Non-pigmented ciliary epithelial cell (primary cell): ENCODE data around the gene OR2K2.
A peak's percentile ranks its signal among the peaks of the same experiment; 100 is the strongest.
"Not testable (repeated sequence)": the region's sequence is repeated elsewhere in the genome, so short reads cannot be mapped to it uniquely, and the experiment has no call there.

Experiments used
- DNase-seq: peaks from one replicate; pipeline ENCODE4 v3.0.0-alpha.2; 2010; ENCODE audit warnings: low read depth

The OR2K2 gene, protein sequence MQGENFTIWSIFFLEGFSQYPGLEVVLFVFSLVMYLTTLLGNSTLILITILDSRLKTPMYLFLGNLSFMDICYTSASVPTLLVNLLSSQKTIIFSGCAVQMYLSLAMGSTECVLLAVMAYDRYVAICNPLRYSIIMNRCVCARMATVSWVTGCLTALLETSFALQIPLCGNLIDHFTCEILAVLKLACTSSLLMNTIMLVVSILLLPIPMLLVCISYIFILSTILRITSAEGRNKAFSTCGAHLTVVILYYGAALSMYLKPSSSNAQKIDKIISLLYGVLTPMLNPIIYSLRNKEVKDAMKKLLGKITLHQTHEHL

DNA sequence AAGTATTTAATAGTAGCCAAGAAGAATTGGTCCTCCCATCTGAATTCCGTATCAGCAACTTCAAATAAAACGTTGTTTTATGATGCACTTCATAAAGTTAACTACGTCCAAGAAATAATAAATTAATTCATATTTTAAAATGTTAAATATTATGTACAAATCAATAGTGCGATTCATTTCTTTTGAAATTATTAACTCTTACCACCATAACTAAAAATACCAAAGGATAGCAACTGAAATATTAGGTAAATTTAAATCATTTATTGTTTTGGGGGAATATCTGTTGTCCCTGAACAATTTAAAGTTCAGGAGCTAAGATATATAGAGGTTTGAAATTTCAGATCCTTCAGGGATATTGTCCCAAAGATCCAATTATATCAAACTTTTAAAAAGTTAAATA, at the start of gene OR2K2:
Gene OR2K2 (minus strand): TSS at position 101 of the 400 bp plus-strand sequence. CDS start 1,791 bp downstream, outside the sequence.
- DNase-seq, result no peak

DNA sequence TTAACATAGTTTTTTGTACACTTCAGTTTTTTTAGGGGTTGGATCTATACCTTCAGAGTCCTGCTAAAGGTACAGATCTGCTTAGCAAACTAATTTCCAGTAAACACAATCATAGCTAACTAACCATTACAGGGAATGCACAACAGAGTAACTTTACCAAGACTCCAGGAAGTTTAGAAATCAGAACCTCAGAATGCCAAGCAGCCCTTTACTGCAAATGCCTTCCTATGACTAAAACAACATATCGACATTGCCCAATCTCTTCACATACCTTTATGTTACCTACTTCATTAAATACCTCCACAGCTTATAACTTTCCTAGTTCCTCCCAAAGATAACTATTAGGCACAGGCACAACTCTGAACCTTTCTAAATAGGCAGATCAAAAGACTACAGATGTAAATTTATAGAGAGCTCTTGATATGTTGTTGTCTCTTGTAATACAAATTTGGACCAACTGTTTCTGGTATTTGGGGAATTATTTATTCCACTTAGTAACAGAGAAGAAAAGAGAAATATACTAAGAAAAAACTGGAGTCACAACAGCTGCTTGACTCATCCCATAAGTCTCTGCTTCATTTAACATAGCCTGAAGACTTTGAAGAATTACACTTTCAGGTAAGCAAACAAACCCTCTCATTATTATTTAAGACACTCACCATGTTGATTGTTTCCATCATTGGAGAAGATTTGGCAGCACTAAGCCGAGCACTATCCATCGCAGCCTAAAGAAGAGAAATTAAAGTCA, 46.0 kb upstream of the OR2K2 start:
- no peak for DNase-seq

DNA sequence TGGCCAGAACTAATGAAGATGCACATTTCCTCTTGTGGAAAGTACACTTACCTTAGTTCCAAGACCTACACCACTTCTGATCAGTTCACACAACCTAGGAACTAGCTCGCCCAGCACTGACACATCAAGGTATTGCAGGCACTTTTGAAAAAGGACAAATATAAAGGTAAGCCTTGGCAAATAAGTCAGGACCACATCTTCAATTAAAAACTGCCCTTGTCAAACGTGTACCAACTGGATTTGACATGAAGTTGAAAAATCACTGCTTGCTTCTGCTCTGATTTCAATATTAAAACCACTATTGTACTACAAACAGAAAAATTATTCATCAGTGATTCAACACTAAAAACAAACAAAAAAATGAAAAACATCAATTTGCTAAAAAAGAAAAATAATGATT, 45.0 kb upstream of the OR2K2 start:
- DNase-seq, result no peak

DNA sequence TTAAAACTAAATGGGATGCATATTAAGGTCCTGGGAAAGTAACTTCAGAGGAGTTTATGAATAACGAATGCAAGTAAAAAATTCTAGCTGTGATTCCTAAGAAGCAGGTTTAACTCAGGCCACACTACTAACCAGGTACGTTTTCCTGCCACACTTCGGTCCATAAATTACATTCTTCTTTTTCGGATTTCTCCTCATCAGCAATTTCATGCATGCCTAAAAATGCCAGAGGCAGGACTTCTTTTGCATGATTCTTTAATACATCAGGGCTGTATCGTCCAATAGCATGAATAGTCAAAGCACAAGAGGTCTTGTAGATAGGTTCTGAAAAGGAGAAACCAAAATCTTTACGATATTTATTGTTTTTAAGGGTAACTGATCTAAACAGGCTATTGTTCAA, 42.3 kb upstream of the OR2K2 start:
- DNase-seq, result no peak

DNA sequence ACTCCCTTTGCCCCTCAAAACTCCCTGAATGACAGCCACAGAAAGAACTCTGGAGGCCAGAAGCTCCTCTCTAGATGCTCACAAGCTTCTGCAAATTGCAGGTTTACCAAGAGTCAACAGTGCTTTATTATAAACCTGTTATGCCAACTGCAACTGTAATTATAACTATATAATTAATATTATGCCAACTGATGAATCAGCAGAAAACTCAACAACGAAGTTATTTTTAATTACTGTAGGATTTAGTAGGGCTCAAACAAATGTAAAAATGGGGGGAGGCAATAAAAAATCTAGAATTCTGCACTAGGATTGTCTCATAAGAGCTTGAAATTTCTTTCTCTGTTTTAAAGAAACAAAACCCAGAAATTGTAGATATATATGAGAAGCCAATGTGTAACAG, 37.0 kb upstream of the OR2K2 start:
- DNase-seq, result no peak

DNA sequence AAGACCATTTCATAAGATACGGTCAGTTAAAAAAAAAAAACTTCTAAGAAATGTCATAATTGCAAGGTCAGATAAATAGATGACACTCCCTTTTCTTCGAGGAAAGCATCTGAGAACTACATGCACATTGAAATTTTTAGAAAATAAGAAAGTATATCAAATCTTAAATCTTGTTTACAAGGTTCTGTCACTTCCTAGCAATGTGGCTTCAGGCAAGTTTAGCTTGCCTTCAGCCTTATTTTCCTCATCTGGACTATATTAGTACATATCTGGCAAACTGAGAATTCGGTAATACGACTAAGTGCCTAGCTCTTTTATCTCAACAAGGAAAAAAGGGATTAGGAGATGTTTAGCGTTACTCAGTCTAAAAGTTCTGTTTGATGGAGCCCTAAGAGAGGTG, 32.5 kb upstream of the OR2K2 start:
- DNase-seq, result no peak

DNA sequence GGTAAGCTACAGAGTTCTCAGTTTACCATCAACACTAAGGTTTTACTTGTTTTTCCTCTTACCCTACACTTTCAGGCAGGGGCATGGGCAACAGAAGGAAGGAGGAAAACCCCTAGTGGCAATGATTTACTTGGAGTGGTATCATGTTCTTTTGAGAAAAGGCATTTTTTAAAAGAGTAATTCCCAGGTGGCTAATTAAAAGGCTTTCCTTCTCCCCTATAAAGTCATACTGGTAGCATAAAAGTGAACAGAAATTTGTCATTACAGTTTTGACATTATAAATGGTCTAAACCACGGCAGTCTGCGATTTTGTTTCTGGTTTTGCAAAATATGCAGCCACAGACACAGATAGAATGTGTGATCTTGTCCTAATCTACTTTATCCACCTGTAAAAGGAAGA, 30.9 kb upstream of the OR2K2 start:
- DNase-seq, result no peak

DNA sequence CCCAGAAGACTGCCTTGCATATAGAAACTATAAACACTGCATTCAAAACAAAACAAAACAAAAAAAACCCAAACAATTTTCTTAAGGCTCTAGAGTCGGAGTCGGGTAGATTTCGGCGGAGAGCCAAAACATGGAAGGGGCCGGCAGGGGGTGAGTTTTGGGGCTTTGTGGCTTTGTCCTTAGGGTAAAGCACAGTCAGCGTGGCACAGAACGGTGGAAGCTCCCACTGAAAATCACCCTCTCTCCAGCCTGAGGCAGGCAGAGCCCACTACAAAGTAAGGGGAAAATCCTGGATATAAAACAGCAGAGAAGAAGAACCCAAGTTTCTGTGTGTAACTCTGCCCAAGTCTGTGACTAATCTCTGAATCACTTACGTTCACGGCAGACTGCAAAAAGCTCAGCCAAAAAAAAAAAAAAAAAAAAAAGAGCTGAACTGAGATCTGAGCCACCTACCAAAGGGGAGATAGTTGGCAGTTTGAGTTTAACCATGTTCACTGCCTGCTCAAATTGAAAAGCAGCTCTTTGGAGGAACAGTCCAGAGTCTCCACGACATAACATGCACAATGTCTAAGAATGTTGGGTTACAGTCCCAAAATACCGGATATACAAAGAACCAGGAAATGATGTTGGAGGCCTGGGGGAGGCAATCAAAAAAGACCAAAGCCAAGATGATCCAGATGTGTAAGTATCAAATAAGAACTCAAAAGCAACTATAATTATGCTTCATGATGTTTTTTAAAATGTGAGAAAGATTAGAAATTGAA, 26.6 kb upstream of the OR2K2 start:
- DNase-seq, result peak; percentile 60

DNA sequence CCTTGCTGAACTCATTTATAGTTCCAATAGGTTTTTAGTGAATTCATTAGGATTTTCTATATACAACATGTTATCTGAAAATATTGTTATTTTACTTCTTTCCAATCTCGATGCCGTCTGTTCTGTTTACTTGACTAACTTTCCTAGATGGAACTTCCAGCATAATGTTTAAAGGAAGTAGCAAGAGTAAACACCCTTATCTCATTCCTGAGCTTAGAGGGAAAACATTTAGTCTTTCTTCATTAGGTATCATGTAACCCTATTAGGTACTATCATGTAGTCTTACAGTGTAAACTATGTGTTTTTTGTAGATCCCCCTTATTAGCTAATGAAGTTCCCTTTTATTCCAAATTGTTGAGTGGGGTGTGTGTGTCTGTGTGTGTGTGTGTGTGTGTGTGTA, 22.5 kb upstream of the OR2K2 start:
- no peak for DNase-seq

DNA sequence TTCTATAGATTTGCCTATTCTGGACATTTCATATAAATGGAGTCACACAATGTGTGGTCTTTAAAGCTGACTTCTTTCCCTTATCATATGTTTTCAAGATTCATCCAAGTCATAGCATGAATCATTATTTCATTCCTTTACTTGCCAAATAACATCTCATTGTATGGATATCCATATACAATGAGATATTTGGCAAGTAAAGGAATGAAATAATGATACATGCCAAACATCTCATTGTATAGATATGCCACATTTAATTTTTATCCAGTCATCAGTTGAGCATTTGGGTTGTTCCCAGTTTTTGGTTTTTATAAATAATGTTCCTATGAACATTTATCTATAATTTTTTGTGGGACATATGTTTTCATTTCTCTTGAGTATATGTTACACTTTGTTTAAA, 20.5 kb upstream of the OR2K2 start:
- no peak for DNase-seq

DNA sequence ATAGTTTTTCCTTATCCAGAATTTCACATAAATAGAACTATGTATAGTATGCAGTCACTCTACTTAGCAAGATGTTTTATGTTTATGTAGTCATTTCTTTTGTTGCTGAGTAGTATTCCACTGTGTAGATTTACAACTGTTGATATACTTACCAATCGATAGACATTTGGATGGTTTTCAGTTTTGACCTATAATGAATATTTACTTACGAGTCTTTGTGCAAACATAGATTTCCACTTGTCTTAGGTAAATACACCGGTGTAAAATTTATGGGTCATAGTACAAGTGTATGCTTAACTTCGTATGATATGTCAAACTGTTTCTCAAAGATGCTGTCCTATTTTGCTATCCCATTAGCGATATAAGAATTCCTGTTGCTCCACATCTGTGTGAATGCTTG, 19.7 kb upstream of the OR2K2 start:
- DNase-seq, result no peak

DNA sequence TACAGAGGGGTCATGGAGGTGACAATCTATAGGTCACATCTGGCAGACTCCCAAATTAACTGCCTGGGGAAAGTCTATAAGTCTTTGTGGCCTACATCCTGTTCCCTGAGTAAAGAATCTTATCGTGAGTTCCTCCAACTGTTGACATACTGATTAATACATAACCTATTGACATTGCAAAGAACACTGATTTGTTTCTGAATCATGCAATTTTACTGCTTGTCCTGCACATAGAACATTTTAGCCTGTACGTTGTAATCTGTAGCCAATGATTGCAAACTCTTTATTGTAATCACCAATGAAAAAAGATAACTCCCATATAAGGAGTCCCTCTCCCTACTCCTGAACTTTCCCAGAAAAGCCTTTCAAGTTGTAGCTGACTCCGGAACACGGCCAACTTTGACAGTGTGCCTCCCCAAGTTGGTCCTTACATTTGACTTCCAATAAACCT, 18.8 kb upstream of the OR2K2 start:
- no peak for DNase-seq

DNA sequence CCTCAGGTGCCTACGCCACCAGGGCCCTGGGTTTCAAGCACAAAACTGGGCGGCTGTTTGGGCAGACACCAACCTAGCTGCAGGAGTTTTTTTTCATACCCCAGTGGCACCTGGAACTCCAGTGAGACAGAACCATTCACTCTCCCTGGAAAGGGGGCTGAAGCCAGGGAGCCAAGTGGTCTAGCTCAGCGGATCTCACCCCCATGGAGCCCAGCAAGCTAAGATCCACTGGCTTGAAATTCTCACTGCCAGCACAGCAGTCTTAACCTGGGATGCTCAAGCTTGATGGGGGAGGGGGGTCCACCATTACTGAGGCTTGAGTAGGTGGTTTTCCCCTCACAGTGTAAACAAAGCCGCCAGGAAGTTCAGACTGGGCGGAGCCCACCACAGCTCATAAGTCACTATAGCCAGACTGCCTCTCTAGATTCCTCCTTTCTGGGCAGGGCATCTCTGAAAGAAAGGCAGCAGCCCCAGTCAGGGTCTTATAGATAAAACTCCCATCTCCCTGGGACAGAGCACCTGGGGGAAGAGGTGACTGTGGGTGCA, 4.4 kb upstream of the OR2K2 start:
- DNase-seq, result not testable (repeated sequence)

DNA sequence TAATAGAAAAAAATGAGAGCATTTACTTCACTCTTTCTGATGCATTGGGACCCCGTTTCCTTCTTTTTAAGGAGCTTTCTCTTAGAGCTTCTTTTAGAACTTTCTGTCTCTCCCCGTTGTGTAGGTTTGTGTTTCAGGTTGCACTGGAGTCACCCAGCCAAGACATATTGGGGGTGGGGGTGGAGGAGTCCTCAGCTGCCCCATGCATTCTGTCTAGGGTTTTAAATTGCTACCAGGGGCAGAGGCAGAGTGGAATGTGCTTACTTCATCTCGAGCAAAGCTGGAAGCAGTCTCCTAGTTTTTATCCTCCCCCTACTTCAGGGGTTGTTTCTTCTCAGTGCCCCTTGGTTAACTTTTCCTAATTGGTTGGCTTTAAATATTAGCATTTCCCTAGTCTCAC, 9.4 kb downstream of the OR2K2 start:
- DNase-seq, result no peak

DNA sequence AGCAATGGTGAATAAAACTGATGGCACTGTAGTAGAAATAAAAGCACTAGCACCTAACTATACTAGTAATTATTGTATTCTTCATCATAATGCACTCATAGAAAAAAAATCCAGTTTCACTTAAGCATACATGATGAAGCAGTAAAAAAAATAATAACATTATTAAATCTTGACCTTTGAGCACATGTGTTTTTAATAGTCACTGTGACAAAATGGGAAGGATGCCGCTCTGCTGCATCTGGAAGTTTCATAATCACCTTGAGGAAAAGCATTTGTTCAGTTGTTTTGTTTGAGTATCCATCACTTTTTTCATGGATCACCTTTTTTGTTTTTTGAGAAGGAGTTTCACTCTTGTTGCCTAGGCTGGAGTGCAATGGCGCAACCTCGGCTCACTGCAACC, 13.2 kb downstream of the OR2K2 start:
- DNase-seq, result no peak

DNA sequence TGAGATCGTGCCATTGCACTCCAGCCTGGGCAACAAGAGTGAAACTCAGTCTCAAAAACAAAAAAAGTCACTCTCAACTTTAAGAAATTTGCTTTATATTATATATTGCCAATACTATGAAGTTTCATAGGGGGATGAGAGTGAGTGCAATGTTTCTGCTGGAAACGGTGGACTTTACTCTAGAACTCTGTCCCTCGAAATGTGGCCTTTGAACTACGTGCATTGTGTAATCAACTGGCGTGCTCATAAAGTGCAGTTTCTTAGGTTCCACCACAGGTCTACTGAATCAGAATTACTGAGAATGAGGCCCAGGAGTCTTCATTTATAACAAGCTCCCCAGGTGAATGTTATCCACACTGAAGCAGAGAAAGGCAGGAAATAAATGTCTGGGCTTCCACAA, 24.1 kb downstream of the OR2K2 start:
- DNase-seq, result no peak

DNA sequence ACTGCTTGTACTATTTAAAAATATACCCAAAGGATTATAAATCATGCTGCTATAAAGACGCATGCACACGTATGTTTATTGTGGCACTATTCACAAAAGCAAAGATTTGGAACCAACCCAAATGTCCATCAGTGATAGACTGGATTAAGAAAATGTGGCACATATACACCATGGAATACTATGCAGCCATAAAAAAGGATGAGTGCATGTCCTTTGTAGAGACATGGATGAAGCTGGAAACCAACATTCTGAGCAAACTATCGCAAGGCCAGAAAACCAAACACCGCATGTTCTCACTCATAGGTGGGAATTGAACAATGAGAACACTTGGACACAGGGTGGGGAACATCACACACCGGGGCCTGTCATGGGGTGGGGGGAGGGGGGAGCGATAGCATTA, 26.0 kb downstream of the OR2K2 start:
- DNase-seq, result not testable (repeated sequence)

DNA sequence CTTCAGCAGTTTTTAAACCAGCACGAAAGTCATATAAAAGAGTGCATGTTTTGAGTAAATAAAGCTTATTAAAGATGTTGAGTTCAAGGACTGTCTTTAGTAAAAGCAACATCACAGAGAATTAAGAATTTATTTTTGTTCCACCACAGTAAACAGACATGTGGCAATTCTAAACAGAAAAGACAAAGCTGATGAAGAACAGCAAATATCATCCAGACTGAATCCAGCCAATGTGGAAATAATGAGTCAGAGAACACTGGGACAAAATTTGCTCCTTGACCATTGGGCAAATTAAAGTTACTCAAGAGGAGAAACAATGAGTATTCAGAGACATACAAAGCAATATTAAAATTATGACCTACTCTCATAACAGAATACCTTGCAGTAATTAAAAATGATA, 28.8 kb downstream of the OR2K2 start:
- DNase-seq, result no peak

DNA sequence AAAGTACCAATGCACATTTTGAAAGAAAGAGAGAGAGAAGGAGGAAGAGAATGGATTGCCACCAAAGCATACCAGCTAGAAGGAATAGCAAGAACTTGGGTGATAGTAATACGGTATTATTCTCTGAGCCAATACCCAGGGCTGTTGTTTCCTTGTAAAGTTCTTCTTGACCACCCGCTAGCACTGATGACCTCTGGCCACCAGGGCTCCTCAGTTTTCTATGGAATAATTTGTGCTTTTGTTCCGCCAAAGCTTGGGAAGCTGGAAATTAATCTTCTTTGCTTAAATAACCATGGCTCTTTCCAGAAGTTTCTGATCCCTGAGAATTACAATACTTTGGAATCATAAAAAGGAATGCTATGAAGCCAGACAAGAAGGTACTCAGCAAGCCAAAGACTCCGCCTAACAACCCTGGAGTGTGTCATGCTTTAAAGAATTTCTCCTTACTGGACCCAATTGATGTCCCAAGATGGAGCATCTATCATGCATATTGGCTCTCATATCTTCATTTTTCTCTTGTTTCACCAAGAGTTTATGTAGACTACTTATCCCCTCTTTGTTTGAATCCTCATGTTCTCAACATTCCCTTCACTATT, 29.8 kb downstream of the OR2K2 start:
- DNase-seq, result no peak

DNA sequence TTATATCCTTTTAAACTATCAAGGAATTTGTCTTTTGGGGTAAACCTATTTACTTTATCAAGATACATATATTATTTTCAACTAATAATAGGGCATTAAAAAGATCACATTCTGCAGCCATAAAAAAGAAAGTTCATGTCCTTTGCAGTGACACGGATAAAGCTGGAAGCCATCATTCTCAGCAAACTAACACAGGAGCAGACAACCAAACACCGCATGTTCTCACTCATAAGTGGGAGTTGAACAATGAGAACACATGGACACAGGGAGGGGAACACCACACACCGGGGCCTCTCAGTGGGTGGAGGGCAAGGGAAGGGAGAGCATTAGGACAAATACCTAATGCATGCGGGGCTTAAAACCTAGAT, 30.4 kb downstream of the OR2K2 start:
- DNase-seq, result not testable (repeated sequence)

DNA sequence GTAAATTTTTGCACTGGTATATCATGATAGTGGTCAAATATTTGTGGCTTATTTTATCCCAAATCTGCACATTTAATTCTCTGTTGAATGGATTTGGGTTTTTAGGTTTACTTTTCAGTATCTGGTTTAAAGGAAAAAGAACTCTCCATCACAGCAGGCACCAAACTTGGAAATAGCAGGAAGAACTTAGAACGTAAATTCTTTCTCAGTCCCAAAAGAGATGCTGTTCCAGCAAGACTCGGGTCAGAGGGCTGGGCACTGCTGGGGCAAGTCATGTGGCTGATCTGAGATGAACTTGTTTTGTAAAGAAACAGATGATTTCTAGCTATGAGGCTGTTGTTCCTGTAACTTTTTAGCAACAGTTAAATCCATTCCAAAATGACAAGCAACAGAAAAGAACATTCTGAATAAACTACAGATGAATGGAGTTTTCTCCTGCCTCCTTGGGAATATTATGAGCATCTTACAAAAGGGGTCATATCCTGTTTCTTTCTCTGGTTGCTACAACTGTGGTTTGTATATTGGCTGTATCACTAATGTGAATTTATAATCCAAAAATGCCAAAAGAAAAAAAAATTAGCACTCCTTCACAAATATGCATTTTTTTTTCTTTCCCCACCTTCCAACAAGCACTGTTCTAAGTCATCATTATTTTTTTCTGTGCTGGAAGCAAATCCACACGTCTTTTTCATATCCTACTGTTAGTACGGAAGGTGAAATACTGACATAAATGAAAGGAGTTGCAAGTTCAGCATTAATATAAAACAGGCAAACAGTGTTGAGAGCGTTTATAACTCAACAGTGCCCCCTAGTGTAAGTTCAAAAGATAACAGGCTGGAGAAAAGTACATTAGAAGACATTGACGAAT, 31.1 kb downstream of the OR2K2 start:
- no peak for DNase-seq
